HepG2 (cell line): ENCODE results near the gene HEMK1. TPM values are rescaled to one million over a fixed set of nuclear protein-coding genes. Genes with fewer than 3 reads are reported as not detected.

Source experiments
- ARHGAP35 ChIP-seq: sonication (generic); formaldehyde crosslinking; IDR thresholded peaks from 2 replicates; pipeline ENCODE4 v1.9.0; 2022; ENCODE audit warnings: mild to moderate bottlenecking, inconsistent platforms, moderate library complexity, missing genetic modification reagents, borderline replicate concordance
- ASH2L ChIP-seq: fragments of 300-600, 200-600 bp; sonication (generic); IDR thresholded peaks from 2 replicates; pipeline ENCODE4 v1.7.0; 2017; ENCODE audit warnings: low read depth, mild to moderate bottlenecking, moderate library complexity, mixed read lengths, low read length; ENCODE audit not compliant: insufficient read length
- CREB1 ChIP-seq, 2 experiments: fragments of 450-650 bp in 1 of 2; IDR thresholded peaks; 2 replicates each; pipeline ENCODE4 v1.6.1; 2016 to 2017; ENCODE audit warnings: control low read depth in 1 of 2, mild to moderate bottlenecking in 1 of 2, missing compliant biosample characterization in 1 of 2, missing genetic modification characterization in 1 of 2
- FOXK1 ChIP-seq: sonication (generic); formaldehyde crosslinking; IDR thresholded peaks from 2 replicates; pipeline ENCODE4 v1.4.0; 2020; ENCODE audit warnings: low read depth, missing genetic modification reagents, borderline replicate concordance
- FOXP4 ChIP-seq: sonication (generic); formaldehyde crosslinking; IDR thresholded peaks from 2 replicates; pipeline ENCODE4 v1.4.0; 2020; ENCODE audit warnings: missing genetic modification reagents
- GATAD2A ChIP-seq: IDR thresholded peaks from 2 replicates; pipeline ENCODE4 v1.6.1; 2016
- HDAC1 ChIP-seq: sonication (generic); formaldehyde crosslinking; IDR thresholded peaks from 2 replicates; pipeline ENCODE4 v1.5.1; 2020; ENCODE audit warnings: mild to moderate bottlenecking, missing genetic modification reagents
- HDAC2 ChIP-seq: sonication (generic); formaldehyde crosslinking; IDR thresholded peaks from 2 replicates; pipeline ENCODE4 v1.4.0; 2020; ENCODE audit warnings: missing genetic modification reagents
- NFIC ChIP-seq: IDR thresholded peaks from 2 replicates; pipeline ENCODE4 v1.6.1; 2012; ENCODE audit warnings: mild to moderate bottlenecking, low read length, inconsistent platforms
- NFYC ChIP-seq: IDR thresholded peaks from 2 replicates; pipeline ENCODE4 v1.6.1; 2016; ENCODE audit warnings: missing genetic modification reagents, missing compliant biosample characterization
- PHF8 ChIP-seq: sonication (generic); formaldehyde crosslinking; IDR thresholded peaks from 2 replicates; pipeline ENCODE4 v1.5.0; 2020; ENCODE audit warnings: missing genetic modification reagents
- STAG1 ChIP-seq: sonication (generic); formaldehyde crosslinking; IDR thresholded peaks from 2 replicates; pipeline ENCODE4 v1.4.0; 2020; ENCODE audit warnings: missing genetic modification reagents
- ZNF124 ChIP-seq: sonication (generic); formaldehyde crosslinking; IDR thresholded peaks from 2 replicates; pipeline ENCODE4 v1.4.0; 2020; ENCODE audit warnings: missing genetic modification reagents
- ZNF232 ChIP-seq: sonication (generic); formaldehyde crosslinking; IDR thresholded peaks from 2 replicates; pipeline ENCODE4 v1.4.0; 2020; ENCODE audit warnings: missing genetic modification reagents, borderline replicate concordance
- ZNF703 ChIP-seq: sonication (generic); formaldehyde crosslinking; IDR thresholded peaks from 2 replicates; pipeline ENCODE4 v1.5.1; 2020; ENCODE audit warnings: missing genetic modification reagents, mild to moderate bottlenecking, moderate library complexity, borderline replicate concordance
- ZNF780A ChIP-seq: sonication (generic); formaldehyde crosslinking; IDR thresholded peaks from 2 replicates; pipeline ENCODE4 v1.8.0; 2022; ENCODE audit warnings: mild to moderate bottlenecking, missing genetic modification reagents, moderate library complexity
- ZSCAN5A ChIP-seq: sonication (generic); formaldehyde crosslinking; IDR thresholded peaks from 2 replicates; pipeline ENCODE4 v1.8.0; 2022; ENCODE audit warnings: mild to moderate bottlenecking, missing genetic modification reagents, borderline replicate concordance
- polyA plus RNA-seq, 8 experiments: library from polyadenylated mRNA; depleted of rRNA in 3 of 8; stranded (reverse) in 7 of 8; unstranded in 1 of 8; fragments of >200 nt; fragmentation: Illumina TruSeq in 4 of 8; extraction: Trizol in 4 of 8; gene quantifications; 2 replicates each; pipeline versions ENCODE4 v1.2.1 to v1.2.3, GENCODE V29; 2011 to 2016; ENCODE audit warnings: low read depth in 4 of 8, missing spikeins in 1 of 8, mixed read lengths in 1 of 8; ENCODE audit not compliant: insufficient read depth in 1 of 8
- total RNA-seq, 5 experiments: library from RNA; depleted of rRNA; stranded (reverse); fragments of >200 nt; fragmentation: Illumina TruSeq; extraction: Trizol; gene quantifications; 2 replicates each; pipeline ENCODE4 v1.2.3, GENCODE V29; 2016; ENCODE audit warnings: low read depth in 1 of 5
- TF ChIP-seq, protein P1 (sequence below), 2 experiments: sonication (generic) in 1 of 2; formaldehyde crosslinking in 1 of 2; IDR thresholded peaks; 2 replicates each; pipeline versions ENCODE4 v1.5.1 to v1.6.1; 2011 to 2020; ENCODE audit warnings: borderline replicate concordance in 1 of 2, low read depth in 1 of 2, low read length in 1 of 2, mild to moderate bottlenecking in 1 of 2, missing genetic modification reagents in 1 of 2, moderate library complexity in 1 of 2
- TF ChIP-seq, protein P2 (sequence below): sonication (generic); formaldehyde crosslinking; IDR thresholded peaks from 2 replicates; pipeline ENCODE4 v1.4.0; 2020; ENCODE audit warnings: missing genetic modification reagents, borderline replicate concordance
- TF ChIP-seq, protein P3 (sequence below): sonication (generic); formaldehyde crosslinking; IDR thresholded peaks from 2 replicates; pipeline ENCODE4 v1.8.0; 2023; ENCODE audit warnings: mild to moderate bottlenecking, missing genetic modification reagents

The HEMK1 gene
- total and polyA plus RNA-seq, 2 of the 13 experiments (the other 11 are each of a cell fraction or from before 2014, with no cell fraction given), result 9.8 to 12.6 TPM

DNA sequence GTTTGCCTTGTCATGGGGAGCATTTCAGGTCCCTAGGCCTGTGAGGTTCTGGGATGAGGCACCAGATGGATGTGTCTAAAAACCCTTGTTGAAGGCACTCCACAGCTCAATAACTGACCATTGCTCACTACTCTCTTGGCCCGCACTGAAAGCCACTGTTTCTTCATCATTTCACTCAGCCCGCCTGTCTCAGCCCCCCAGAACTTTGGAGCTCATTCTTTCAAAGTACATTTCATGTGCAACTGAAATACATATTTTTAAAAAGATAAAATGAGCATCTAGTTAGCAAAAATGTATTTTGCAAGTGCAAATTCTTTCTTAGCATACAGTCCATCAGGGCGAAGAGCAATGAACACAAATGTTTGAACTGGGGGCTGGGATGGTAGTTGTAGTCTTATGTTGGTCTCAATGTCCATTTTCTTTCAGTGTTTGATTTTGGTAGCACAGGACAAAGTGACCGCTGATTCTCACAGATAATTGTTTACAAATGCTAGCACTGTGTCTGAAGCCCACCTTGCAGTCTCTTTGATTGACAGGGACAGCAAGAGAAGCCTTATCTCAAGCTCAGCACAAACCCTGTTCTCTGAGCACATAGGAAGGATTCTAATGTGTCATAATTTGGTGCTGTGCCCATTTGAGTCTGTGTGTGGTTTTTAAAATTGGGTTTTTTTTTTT is 19.6 kb downstream of the HEMK1 start (continued):
- TF ChIP-seq, protein P1, sequence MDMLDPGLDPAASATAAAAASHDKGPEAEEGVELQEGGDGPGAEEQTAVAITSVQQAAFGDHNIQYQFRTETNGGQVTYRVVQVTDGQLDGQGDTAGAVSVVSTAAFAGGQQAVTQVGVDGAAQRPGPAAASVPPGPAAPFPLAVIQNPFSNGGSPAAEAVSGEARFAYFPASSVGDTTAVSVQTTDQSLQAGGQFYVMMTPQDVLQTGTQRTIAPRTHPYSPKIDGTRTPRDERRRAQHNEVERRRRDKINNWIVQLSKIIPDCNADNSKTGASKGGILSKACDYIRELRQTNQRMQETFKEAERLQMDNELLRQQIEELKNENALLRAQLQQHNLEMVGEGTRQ (IDR thresholded peaks at IDR 0.05; ENCODE audit: low read depth, low read length), result no peak
- TF ChIP-seq, protein P1 (CRISPR knock-in tag; IDR thresholded peaks at IDR 0.05; ENCODE audit: borderline replicate concordance), result 0 out of 2 replicates have a peak, but pooled peaks have one; percentile 17
- TF ChIP-seq PHF8 (CRISPR knock-in tag), result 0 out of 2 replicates have a peak, but pooled peaks have one; percentile 6
- 0 out of 2 replicates have a peak, but pooled peaks have one; percentile 23 for TF ChIP-seq ZNF124 (CRISPR knock-in tag)
- TF ChIP-seq GATAD2A, result peak; percentile 85
- 0 out of 2 replicates have a peak, but pooled peaks have one; percentile 6 for TF ChIP-seq NFYC (CRISPR knock-in tag)
- TF ChIP-seq, protein P2, sequence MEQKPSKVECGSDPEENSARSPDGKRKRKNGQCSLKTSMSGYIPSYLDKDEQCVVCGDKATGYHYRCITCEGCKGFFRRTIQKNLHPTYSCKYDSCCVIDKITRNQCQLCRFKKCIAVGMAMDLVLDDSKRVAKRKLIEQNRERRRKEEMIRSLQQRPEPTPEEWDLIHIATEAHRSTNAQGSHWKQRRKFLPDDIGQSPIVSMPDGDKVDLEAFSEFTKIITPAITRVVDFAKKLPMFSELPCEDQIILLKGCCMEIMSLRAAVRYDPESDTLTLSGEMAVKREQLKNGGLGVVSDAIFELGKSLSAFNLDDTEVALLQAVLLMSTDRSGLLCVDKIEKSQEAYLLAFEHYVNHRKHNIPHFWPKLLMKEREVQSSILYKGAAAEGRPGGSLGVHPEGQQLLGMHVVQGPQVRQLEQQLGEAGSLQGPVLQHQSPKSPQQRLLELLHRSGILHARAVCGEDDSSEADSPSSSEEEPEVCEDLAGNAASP, result peak; percentile 65; the same call in 1 of the 2 replicates
- peak; percentile 82 for TF ChIP-seq HDAC2 (CRISPR knock-in tag)
- no peak for TF ChIP-seq ARHGAP35 (CRISPR knock-in tag)
- peak; percentile 96 for TF ChIP-seq ASH2L
- TF ChIP-seq STAG1, result peak; percentile 4; the same call in 1 of the 2 replicates
- peak; percentile 23 for TF ChIP-seq HDAC1
- TF ChIP-seq ZSCAN5A (CRISPR knock-in tag), result no peak
- no peak for TF ChIP-seq CREB1 (IDR thresholded peaks at IDR 0.05)
- peak; percentile 66 for TF ChIP-seq CREB1 (CRISPR knock-in tag; IDR thresholded peaks at IDR 0.05)
- TF ChIP-seq ZNF703 (CRISPR knock-in tag), result peak; percentile 56; the same call in 1 of the 2 replicates
- TF ChIP-seq, protein P3, sequence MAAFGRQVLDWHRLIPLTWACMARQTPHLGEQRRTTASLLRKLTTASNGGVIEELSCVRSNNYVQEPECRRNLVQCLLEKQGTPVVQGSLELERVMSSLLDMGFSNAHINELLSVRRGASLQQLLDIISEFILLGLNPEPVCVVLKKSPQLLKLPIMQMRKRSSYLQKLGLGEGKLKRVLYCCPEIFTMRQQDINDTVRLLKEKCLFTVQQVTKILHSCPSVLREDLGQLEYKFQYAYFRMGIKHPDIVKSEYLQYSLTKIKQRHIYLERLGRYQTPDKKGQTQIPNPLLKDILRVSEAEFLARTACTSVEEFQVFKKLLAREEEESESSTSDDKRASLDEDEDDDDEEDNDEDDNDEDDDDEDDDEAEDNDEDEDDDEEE (CRISPR knock-in tag), result no peak
- peak; percentile 86 for TF ChIP-seq NFIC
- peak; percentile 86 for TF ChIP-seq FOXP4 (CRISPR knock-in tag)
- TF ChIP-seq FOXK1 (CRISPR knock-in tag), result 0 out of 2 replicates have a peak, but pooled peaks have one; percentile 6
- no peak for TF ChIP-seq ZNF780A (CRISPR knock-in tag)
- no peak for TF ChIP-seq ZNF232 (CRISPR knock-in tag)
